ENCODE results near the gene MCAM.

DNA sequence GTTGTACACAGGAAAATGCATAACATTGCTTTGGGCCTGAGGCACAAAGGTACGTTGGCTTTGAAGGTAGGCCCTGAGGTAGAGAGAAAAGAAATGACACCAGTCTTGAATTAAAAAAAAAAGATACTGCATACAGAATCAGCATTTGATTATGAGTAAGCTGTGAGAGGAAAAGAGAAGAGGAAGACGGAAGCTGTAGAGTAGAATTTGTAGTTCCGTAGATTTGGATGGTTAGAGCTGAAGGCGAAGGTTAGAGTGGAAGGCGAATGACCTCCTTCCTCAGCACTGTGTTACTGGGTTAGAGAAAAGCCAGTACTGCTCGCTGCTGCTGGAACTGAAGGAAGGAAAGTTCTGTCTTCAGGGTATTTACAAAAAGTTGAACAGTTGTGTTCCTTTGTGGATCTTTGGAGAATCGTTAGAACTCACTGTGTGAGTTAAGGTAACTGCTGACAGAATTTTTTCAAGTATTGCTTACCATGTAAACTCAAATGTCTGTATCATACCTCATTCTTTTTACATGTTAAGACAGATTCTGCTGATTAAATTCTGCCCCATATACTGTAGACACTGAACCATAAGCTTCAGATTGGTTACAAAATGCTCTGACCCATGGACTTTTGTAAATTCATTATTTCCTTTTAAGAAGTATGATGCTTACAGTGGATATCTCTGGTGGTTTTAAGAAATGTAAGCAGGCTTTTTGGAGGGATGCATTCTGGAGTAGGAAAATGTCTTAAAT lies 50.2 kb downstream of the MCAM start:
- TF ChIP-seq USF2 (CRISPR knock-in tag; IDR thresholded peaks at IDR 0.05) (no peak), ZNF423 (CRISPR knock-in tag; IDR thresholded peaks at IDR 0.05) (no peak), ZNF263 (CRISPR knock-in tag; IDR thresholded peaks at IDR 0.05; ENCODE audit: low read depth) (no peak), USF1 (CRISPR knock-in tag; IDR thresholded peaks at IDR 0.05) (no peak), ATF1 (CRISPR knock-in tag; IDR thresholded peaks at IDR 0.05) (no peak), FOXJ3 (CRISPR knock-in tag; IDR thresholded peaks at IDR 0.05; ENCODE audit: borderline replicate concordance) (no peak), GABPB1 (CRISPR knock-in tag; IDR thresholded peaks at IDR 0.05) (no peak)
- TF ChIP-seq, protein P1, sequence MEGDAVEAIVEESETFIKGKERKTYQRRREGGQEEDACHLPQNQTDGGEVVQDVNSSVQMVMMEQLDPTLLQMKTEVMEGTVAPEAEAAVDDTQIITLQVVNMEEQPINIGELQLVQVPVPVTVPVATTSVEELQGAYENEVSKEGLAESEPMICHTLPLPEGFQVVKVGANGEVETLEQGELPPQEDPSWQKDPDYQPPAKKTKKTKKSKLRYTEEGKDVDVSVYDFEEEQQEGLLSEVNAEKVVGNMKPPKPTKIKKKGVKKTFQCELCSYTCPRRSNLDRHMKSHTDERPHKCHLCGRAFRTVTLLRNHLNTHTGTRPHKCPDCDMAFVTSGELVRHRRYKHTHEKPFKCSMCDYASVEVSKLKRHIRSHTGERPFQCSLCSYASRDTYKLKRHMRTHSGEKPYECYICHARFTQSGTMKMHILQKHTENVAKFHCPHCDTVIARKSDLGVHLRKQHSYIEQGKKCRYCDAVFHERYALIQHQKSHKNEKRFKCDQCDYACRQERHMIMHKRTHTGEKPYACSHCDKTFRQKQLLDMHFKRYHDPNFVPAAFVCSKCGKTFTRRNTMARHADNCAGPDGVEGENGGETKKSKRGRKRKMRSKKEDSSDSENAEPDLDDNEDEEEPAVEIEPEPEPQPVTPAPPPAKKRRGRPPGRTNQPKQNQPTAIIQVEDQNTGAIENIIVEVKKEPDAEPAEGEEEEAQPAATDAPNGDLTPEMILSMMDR (IDR thresholded peaks at IDR 0.05), result no peak
- TF ChIP-seq, protein P2, sequence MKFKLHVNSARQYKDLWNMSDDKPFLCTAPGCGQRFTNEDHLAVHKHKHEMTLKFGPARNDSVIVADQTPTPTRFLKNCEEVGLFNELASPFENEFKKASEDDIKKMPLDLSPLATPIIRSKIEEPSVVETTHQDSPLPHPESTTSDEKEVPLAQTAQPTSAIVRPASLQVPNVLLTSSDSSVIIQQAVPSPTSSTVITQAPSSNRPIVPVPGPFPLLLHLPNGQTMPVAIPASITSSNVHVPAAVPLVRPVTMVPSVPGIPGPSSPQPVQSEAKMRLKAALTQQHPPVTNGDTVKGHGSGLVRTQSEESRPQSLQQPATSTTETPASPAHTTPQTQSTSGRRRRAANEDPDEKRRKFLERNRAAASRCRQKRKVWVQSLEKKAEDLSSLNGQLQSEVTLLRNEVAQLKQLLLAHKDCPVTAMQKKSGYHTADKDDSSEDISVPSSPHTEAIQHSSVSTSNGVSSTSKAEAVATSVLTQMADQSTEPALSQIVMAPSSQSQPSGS (CRISPR knock-in tag; IDR thresholded peaks at IDR 0.05; ENCODE audit: borderline replicate concordance, low read depth), result no peak

All from WTC11 (cell line).